BE2C (cell line): Measurements from ENCODE around the gene RPL41.
A peak's percentile ranks its signal among the peaks of the same experiment; 100 is the strongest.

ENCODE experiments used
- DNase-seq: peaks from one replicate; pipeline ENCODE4 v3.0.0-alpha.2; 2020
- H3K27me3 ChIP-seq: fragments of 250-450 bp; sonication (Bioruptor Pico); 2 replicates; pipeline ENCODE4 v1.5.1; 2020; ENCODE audit warnings: mild to moderate bottlenecking
- H3K36me3 ChIP-seq: fragments of 250-450 bp; sonication (Bioruptor Pico); 2 replicates; pipeline ENCODE4 v1.5.1; 2020; ENCODE audit warnings: mild to moderate bottlenecking
- H3K4me1 ChIP-seq: fragments of 250-450 bp; sonication (Bioruptor Pico); 2 replicates; pipeline ENCODE4 v1.5.1; 2020
- H3K4me3 ChIP-seq: 2 replicates; pipeline ENCODE4 v1.5.1; 2011; ENCODE audit warnings: low read depth, low read length
- H3K9me3 ChIP-seq: fragments of 250-450 bp; sonication (Bioruptor Pico); 2 replicates; pipeline ENCODE4 v1.5.1; 2020
- TF ChIP-seq, protein P1 (sequence below): IDR thresholded peaks from 2 replicates; pipeline ENCODE4 v1.5.1; 2012; ENCODE audit warnings: mild to moderate bottlenecking, low read depth, low read length

Gene RPL41

DNA sequence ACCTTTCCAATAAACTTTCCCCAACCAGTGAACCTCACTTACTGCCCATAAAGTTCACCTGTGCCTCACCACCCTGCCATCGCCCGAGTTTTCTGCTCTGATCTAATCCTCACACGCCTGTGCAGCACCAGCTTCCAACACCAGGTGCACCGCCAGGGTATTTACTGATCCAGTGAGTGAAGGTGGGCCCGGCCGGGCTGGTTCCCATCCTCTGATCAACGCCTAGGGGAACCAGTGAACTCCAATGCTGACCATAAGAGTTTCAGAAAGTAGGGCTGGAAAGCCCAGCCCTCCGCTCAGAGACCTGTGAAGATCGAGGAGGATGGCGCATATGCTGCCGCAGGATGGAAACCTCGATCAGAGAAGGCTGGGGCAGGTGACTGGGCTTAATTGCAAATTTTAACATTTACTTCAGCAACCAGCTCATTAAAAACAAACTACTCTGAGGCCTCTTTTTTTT is 35.3 kb downstream of the RPL41 start:
- Histone ChIP-seq H3K27me3 (no peaks in the 10 kb centered on the region), H3K36me3 (peaks cover 13% of the 10 kb centered on the region; the same call in 1 of the 2 replicates), H3K4me3 (peak overlapping the region; percentile 80), H3K9me3 (no peaks in the 10 kb centered on the region), H3K4me1 (peaks cover 8% of the 10 kb centered on the region)
- TF ChIP-seq, protein P1, sequence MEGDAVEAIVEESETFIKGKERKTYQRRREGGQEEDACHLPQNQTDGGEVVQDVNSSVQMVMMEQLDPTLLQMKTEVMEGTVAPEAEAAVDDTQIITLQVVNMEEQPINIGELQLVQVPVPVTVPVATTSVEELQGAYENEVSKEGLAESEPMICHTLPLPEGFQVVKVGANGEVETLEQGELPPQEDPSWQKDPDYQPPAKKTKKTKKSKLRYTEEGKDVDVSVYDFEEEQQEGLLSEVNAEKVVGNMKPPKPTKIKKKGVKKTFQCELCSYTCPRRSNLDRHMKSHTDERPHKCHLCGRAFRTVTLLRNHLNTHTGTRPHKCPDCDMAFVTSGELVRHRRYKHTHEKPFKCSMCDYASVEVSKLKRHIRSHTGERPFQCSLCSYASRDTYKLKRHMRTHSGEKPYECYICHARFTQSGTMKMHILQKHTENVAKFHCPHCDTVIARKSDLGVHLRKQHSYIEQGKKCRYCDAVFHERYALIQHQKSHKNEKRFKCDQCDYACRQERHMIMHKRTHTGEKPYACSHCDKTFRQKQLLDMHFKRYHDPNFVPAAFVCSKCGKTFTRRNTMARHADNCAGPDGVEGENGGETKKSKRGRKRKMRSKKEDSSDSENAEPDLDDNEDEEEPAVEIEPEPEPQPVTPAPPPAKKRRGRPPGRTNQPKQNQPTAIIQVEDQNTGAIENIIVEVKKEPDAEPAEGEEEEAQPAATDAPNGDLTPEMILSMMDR = peak; percentile 58
- peak; percentile 65 for DNase-seq

DNA sequence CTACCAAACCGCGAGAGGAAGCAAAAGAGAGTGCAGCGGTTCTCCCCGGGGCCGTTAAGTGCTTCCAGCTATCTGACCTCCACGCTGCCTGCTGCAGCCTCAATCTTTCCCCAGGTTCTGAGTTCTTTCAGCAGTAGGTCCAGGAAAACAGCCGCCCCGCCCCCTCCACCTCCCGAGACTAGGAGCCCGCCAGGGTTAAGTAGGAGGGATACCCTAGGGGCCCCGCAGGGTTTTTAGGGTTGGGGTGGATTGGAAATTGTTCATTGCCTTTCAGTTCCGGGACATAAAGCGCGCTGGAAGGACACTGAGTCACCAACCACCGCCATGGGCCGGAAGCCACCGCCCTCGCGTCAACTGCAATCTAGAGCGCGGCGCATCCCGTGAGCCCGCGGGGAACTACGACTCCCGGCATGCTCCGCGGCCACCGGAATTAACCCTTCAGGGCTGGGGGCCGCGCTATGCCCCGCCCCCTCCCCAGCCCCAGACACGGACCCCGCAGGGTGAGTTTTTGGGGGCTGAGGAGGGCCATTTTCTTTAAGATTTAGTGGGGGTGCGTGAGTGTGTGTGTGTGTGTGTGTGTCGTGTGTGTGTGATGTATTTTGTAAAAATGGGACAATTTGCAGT is 35.8 kb downstream of the RPL41 start, which contains the start of gene MYL6B:
TSS of gene MYL6B (plus strand) at position 456 of the 624 bp plus-strand sequence. CDS start 1,332 bp downstream, outside the sequence.
- TF ChIP-seq, protein P1 = no peak
- Histone ChIP-seq H3K9me3 (no peaks in the 10 kb centered on the region), H3K27me3 (no peaks in the 10 kb centered on the region), H3K4me3 (peak within 1 kb of the TSS; percentile 80), H3K36me3 (peaks cover 13% of the 10 kb centered on the region; the same call in 1 of the 2 replicates), H3K4me1 (peaks cover 8% of the 10 kb centered on the region)
- DNase-seq = peak; percentile 95

DNA sequence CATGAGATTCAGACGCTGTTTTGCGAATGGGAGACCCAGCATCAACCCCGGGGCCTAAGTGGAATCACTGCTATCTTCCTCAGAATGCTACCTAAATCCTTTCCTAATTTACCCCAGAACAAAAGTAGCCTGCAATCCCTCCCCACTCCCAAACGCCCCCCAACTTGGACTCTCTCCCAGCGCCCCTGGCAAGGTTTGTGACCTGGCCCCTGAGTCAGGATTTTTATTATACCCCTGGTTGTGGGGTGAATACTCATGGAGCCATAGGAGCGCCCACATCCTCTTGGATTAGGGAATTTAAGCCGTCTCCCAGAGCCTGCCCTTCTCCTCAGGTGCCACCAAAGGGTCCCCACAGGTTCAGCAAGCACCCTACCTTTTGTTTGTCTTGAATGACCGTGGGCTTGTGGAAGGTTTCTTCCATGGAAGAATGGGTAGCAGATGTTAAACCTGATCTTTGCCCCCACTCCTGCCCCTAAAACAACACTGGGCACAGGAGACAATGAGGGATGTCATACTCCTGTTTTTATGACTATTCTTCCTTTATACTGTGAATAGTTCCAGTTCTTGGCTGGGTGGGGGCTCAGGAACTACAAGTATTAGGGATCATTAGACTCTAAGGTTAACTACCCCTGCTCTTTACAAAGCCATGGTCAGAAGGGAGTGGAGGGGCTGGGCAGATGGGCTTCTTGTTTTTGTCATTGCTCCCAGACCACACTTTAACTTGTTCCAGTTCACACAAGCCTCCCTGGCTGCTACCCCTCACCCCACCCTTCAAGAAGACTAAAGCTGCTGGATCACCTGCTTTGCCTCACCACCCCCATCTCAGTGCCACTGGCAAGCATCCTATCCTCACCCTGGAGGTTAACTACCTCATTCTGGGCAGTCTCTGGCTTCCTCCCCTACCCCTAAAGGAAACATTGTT is 36.6 kb downstream of the RPL41 start:
- Histone ChIP-seq H3K36me3 (peaks cover 13% of the 10 kb centered on the region; the same call in 1 of the 2 replicates), H3K27me3 (no peaks in the 10 kb centered on the region), H3K4me1 (peaks cover 8% of the 10 kb centered on the region), H3K4me3 (peak overlapping the region; percentile 80), H3K9me3 (no peaks in the 10 kb centered on the region)
- TF ChIP-seq, protein P1 = no peak
- DNase-seq = no peak

DNA sequence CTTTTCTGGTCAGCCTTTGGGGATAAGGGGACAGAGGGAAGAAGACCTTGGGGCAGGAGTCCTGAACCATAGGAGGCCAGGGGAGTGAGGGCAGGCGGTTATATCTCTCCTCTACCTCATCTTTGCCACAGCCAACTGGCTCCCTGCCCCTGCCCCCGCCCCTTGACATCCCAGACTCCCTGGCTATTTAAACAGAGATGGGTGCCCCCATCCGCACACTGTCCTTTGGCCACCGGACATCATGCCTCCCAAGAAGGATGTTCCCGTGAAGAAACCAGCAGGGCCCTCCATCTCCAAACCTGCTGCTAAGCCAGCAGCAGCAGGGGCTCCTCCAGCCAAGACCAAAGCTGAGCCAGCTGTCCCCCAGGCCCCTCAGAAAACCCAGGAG is 37.2 kb downstream of the RPL41 start:
- DNase-seq = no peak
- Histone ChIP-seq H3K4me3 (no peak overlapping the region), H3K27me3 (no peaks in the 10 kb centered on the region), H3K4me1 (peaks cover 8% of the 10 kb centered on the region), H3K9me3 (no peaks in the 10 kb centered on the region), H3K36me3 (peaks cover 13% of the 10 kb centered on the region; the same call in 1 of the 2 replicates)
- TF ChIP-seq, protein P1 = no peak

DNA sequence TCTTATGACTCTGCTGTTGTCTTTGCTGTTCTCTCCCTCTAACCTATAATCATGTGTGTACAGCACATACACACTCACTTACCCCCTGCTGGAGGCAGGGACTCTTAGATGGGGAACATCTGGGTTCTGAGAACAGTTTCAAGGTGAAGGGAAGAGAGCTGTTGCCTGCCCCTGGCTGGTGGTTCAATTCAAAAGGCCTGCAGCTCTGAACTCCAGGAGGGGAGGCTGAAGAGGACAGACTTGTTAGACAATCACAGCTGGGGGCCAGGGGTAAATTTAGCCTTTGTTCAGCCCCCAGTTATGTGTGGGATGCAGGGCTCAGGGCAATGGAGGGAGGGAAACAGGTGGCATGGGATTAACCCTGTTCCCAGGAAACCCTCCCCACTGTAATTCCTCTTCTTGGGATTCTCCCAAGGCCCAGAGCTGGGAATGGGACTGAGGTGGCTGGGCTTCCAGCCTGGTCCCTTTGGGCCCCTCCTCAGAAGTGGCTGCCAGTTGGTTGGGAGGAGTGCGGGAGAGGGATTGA is 37.9 kb downstream of the RPL41 start:
- Histone ChIP-seq H3K4me1 (peaks cover 8% of the 10 kb centered on the region), H3K9me3 (no peaks in the 10 kb centered on the region), H3K4me3 (no peak overlapping the region), H3K36me3 (peaks cover 13% of the 10 kb centered on the region; the same call in 1 of the 2 replicates), H3K27me3 (no peaks in the 10 kb centered on the region)
- DNase-seq = no peak
- TF ChIP-seq, protein P1 = no peak
